ENCODE results near the gene GRIA3.
A peak's percentile ranks its signal among the peaks of the same experiment; 100 is the strongest.
"Not testable (repeated sequence)": the region's sequence is repeated elsewhere in the genome, so short reads cannot be mapped to it uniquely, and the experiment has no call there.

GRIA3 gene

DNA sequence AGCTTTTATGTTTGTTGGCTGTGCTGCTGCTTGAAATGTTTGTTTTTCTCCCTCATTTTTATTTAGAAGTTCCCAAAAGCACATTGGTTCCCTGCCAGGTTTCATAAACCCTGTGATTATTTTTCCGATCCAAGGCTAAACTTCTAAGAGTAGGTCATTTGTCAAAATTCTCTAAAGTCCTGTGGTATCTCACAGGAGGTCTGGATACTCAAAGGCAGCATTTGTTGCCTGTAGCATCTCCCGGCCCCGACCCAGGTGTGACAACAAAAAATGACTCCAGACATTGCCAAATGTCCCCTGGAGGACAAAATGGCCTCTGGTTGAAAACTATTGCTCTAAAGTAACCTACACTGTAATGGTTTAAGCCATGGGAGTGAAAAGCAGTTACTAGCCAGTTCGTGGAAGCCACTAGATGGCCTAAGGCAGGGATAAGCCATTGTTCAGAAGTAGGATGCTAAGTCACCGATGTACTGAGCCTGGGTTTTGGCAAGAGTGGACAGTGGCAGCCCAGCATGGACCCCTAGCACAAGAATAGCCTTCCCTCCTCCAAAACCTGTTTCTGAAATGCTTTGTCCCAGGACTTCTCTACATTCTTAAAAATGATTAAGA, 292.6 kb downstream of the GRIA3 start:
- DNase-seq: no peak

- no peak for DNase-seq
Measured at GRCh38 chrX:123477673-123478072, 293.6 kb downstream of the GRIA3 start.

DNA sequence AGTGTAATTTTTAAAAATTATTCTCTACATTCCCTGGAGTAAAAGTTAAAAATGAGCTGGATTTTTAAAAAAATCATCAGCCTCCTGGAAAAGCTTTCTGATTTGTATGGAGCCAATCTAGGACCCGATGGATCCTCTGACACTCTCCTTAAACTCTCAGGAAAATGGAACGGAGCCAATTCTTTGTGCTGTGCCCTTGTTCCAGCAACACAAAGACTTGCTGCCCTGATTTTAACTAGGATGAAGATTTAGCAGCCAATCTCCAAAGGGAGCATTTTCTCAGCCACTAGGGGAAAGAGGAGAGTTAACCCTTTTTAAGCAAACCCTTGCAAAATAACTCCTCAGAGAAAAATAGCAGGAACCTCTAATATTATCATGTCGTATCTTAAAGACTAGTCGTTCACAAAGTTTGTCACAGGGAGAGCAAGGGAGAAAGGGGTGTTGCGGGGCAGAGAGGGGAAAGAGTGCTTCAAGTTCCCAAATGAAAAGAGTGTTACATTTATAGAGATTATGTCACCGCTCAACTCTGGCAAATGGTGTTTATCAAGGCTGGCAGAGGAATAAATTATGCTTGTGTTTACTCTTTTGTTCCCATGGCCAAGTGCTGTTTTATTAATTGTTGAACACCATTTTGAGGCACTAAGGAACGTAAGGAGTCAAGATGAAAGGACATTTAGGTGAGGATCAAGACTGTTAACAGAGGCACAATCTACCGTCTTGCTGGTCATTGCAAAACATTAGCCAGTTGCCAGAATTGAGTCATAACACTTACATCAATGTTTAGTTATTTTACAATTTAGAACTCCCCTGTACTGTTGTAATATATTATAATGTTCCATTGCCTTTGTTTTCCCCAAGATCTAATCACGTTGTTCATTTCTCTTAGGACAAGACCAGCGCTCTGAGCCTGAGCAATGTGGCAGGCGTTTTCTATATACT, 298.1 kb downstream of the GRIA3 start:
- DNase-seq: peak; percentile 30

GRCh38 chrX:123486297-123486696, 302.2 kb downstream of the GRIA3 start:
- no peak for DNase-seq

DNA sequence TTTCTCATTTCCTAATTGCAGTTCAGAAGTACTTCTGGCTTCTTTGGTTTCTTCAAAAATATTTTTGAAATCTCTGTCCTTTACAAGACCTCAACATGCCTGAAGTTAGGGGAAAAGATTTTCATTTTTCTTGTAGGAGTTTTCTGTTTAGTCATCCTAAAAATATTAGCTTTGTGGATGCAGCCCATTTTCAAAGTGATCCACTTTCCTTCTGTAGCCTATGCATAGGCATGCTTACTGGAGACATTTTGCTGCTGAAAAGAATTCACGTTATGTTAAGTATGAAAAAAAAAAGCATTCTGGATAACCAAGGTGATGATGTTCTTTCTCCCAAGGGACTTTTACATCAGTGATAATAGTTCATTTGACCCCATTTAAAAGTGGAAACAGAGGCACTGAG, 303.2 kb downstream of the GRIA3 start:
- no peak for DNase-seq

DNA sequence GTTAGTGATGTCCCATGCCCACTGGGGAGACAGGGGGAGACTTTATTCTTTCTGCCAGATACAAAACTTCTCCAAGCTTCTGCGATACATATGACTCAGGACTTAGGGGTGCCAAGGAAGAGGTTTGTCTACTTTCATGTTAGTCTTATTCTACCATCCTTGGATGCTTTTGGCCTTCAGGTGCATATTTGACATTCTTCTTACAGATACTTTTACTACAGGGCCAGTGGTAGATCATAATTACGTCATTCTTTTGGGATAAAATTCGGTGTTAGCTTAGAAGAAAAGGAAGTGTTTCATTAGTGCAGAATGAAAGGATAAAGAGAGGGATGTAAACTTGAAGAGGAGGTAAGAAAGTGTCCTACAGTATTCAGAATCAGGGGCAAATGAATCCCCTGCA, 303.6 kb downstream of the GRIA3 start:
- no peak for DNase-seq

DNA sequence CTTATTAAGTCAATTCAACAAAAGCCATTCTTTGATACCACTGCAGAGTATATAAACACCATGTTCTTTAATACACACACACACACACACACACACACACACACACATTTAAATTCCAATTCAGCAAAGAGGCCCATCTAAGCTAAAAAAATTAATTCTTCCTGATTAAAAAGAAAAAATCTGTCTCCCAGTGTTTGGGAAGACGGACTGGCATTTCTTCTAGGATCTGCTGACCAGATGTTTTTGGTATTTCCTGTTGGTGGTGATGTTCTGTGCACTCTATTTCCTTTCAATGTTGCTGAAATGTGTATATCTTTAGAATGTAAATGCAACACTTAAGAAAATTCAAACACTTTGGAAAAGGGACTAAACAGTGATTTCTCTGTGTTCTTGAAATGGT, 304.9 kb downstream of the GRIA3 start:
- DNase-seq: no peak

- DNase-seq: no peak
Measured at GRCh38 chrX:123493857-123494256, 309.8 kb downstream of the GRIA3 start.

DNA sequence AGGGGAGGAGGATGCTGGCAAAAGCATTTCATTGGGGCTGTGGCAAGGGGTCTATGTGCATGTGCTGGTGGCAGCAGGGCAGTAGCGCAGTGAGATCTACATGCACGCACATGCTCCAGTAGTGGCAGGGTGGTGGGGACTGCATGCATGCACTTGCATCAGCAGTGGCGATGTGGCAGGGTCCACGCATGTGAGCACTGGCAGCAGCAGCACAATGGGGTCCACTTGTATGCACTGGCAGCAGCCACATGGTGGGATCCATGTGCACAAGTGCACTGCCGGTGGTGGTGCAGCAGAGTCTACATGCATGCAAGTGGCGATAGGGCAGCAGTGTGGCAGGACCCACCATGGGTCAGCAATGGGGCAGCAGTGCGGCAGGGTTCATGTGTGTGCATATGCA, 315.7 kb downstream of the GRIA3 start:
- no peak for DNase-seq

DNA sequence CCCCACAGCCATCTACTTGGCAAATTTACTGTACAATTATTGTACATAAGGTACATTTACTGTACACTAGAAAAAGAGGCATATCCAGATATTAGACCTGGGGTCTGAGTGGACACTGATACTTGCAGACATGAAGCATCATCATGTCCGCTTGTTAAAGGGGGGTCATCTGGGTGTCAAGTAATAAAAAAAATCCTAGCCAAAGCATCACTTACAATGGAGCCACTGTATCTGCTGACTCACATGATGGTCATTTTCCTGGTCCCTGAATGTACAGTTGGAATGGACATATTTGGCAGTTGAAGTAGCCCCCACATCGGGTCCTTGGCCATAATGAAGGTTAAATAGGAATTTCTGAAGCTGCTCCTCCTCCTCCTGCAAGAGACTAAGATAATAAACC, 320.0 kb downstream of the GRIA3 start:
- no peak for DNase-seq

DNA sequence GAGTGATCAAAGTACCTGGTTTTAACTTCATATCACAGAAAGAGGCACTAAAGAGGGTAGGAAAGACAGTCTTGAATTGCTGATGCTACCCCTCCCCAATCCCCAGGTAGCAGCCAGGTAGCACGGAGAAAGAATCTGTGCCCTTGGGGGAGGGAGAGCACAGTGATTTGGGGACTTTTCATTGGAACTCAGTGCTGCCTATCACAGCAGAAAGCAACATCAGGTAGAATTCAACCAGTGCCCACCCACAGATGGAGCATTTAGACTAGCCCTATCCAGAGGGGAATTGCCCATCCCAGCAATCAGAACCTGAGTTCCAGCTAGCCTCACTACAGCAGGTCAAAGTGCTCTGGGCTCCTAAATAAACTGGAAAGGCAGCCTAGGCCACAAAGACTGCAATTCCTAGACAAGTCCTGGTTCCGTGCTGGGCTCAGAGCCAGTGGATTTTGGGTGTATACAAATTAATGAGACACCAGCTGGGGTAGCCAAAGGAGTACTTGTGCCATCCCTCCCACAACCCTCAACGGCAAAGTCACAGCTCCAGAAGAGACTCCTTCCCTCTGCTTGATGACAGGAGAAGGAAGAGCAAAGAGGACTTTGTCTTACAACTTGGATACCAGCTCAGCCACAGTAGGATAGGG, 320.7 kb downstream of the GRIA3 start:
- no peak for DNase-seq

DNA sequence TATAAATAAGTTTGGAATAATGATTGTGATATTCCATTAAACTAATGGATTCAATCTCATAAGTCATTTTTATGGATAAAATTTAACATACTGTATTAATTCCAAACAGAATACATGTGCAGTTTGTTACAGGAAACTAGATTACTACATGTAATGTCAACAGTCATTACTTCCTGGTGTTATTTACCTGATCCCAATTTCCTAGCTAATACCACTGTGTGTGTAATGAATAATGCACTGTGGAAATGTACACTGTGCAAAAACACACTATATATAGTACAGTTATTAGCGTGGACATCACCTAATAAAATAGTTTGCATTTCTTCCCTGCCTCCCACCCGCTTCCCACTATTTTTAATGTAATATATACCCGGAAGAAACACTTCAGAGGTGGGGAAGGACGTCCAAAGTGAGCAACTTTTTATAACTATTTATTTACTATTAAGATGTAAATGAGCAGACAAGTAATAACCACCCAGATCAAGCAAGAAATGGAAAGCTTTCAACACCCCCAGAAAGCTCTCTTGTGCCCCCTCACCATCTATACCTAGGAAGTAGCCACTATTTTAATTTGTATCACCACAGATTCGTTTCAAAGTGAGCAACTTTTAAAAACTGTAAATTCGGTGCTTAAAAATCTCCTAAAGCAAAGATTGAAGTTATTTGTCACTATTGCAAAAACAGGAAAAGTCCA, 329.7 kb downstream of the GRIA3 start:
- no peak for DNase-seq

DNA sequence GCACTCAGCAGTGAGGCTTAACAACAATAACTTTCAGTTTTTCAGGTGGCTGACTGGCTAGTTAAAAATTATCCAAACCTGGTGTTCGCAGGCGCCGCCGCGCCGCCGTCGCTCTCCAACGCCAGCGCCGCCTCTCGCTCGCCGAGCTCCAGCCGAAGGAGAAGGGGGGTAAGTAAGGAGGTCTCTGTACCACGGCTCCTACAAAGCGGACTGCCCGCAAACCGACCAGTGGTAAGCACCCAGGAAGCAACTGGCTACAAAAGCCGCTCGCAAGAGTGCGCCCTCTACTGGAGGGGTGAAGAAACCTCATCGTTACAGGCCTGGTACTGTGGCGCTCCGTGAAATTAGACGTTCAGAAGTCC, 330.2 kb downstream of the GRIA3 start:
- not testable (repeated sequence) for DNase-seq

DNA sequence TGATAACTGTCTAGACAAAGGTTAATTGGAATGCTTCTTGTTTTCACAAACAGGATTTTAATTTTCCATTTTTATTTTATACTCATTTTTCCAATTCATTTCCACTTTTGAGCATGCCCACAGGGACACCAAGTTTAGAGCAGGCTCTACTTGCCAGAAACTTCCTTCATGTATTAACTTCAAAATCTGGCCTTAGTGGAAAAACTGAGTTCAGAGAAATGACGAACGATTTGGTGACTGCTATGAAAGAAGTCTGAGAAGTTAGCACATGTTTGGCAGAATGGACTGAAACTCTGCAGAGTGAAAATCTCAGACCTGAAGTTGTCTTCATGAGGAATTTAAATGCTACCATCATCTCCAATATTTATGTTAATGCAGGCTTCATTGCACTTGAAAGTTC, 334.7 kb downstream of the GRIA3 start:
- no peak for DNase-seq

DNA sequence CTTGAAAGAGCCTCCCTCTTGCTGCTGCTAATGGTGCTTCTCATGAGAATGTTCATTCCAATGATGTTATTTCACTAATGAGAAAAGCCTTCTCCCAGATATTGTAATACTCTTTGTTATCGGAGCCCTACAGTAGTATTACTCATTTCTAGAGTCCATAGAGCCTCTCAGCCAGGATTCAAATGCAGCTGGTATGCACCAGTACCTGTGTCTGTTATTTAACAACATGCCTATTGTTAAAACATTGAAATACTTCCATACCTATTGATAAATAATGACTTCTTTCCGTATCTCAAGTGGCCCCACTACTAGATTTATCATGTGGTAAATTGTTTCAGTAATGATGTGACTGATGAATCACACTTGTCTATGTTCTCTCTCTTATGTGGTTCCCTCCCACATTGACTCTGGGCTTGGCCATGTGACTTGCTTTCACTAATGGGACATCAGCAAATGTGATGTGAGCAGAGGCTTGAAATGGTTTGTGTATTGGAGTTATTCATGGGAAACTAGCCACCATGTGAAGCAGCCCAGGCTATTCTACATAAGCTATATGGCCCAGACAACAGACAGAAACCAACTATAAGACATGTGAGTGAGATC, 341.1 kb downstream of the GRIA3 start:
- no peak for DNase-seq

- not testable (repeated sequence) for DNase-seq
Measured at GRCh38 chrX:123530726-123531125, 346.6 kb downstream of the GRIA3 start.

Data from eye (tissue), 1 donor.